A172 (cell line): ENCODE measurements around the gene ACSS2. TPM values are rescaled to one million over a fixed set of nuclear protein-coding genes. Genes with fewer than 3 reads are reported as not detected.

ENCODE experiments used
- DNase-seq: peaks from one replicate; pipeline ENCODE4 v3.0.0-alpha.2; 2015; ENCODE audit warnings: low spot score
- total RNA-seq: library from RNA; depleted of rRNA; stranded (reverse); fragments of >200 nt; shearing (Covaris generic); gene quantifications from 2 replicates; pipeline ENCODE4 v1.2.3, GENCODE V29; 2014; rRNA removed

ACSS2 gene, protein sequence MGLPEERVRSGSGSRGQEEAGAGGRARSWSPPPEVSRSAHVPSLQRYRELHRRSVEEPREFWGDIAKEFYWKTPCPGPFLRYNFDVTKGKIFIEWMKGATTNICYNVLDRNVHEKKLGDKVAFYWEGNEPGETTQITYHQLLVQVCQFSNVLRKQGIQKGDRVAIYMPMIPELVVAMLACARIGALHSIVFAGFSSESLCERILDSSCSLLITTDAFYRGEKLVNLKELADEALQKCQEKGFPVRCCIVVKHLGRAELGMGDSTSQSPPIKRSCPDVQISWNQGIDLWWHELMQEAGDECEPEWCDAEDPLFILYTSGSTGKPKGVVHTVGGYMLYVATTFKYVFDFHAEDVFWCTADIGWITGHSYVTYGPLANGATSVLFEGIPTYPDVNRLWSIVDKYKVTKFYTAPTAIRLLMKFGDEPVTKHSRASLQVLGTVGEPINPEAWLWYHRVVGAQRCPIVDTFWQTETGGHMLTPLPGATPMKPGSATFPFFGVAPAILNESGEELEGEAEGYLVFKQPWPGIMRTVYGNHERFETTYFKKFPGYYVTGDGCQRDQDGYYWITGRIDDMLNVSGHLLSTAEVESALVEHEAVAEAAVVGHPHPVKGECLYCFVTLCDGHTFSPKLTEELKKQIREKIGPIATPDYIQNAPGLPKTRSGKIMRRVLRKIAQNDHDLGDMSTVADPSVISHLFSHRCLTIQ
- 40.1 and 49.9 TPM in 2 replicates for total RNA-seq

DNA sequence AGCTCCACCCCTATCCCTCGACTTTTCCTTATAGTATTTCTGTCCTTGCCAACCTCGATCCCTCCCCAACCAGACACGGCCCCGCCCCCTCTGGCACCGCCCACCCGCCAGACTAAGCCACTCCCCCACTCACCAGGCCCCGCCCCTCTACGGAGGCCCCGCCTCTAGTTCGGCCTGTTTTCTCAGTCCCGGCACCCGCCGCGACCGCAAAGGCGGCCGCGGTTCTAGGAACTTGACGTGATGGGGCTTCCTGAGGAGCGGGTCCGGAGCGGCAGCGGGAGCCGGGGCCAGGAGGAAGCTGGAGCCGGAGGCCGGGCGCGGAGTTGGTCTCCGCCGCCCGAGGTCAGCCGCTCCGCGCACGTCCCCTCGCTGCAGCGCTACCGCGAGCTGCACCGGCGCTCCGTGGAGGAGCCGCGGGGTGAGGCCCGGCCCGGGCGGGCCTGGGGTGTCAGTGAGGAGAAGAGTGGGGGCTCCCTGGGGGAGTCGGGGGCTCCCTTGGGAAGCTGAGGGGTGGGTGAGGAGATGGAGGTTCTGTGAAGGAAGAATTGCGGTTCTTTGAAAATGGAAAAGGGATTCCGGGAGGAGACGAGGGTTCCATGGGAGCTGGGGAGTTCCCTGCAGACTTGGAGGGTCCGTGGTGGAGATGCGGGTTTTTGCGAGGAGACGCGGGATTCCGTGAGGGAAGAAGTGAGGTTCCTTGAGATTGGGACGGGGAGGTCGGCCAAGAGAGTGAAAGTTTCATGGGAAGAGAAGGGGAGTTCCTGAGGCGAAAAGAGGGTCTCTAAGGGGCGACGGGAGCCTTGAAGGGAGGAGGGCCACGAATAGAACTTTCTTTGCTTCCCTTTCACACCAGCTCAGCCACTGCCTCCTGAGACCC, at the start of gene ACSS2:
Gene ACSS2, plus strand, starts transcription at position 207 of the 877 bp plus-strand sequence. Its CDS starts 34 bp downstream, at position 241.
- DNase-seq: no peak

DNA sequence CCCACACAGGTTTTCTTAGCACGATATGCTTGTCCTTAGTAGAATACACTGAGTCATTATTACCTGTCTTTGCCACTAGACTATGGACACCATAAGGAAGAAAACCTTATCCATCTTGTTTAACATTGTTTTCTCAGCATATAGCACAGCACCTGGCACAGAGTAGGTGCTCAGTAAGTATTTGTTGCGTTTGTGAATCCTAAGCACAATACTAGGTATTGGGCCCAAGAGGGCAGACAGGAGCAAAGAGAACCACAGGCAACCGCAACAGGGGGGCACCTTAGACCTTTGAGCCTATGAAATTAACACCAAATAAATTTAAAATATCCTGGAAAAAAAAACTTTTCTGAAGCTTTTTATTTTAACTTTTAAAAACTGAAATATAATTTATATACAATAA, 47.2 kb upstream of the ACSS2 start:
- no peak for DNase-seq

DNA sequence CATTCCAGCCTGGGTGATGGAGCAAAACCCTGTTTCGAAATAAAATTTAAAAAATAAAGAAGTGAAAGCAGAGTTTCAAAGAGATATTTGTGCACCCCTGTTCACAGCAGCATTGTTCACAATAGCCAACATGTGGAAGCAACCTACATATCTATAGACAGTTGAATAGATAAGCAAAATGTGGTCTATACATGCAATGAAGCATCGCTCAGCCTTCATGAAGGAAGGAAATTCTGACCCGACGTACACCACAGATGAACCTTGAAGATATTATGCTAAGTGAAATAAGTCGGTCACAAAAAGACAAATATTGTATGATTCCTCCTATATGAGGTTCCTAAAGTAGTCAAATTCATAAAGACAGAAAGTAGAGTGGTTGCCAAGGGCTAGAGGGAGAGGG, 44.5 kb upstream of the ACSS2 start:
- no peak for DNase-seq

DNA sequence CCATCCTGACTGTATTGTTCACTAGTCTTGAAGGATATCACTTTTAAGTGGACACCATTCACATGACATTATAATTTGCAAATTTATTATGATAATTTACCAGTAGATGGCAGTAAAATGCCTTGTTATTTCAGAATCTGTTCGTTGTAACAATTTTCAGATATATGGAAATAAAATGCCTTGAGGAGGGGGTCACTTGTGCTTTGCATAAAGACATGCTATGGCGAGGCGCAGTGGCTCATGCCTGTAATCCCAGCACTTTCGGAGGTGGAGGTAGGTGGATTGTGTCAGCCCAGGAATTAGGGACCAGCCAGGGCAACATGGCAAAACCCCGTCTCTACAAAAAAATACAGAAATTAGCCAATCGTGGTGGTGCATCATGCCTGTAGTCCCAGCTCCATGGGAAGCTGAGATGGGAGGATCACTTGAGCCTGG, 41.9 kb upstream of the ACSS2 start:
- peak; percentile 29 for DNase-seq

DNA sequence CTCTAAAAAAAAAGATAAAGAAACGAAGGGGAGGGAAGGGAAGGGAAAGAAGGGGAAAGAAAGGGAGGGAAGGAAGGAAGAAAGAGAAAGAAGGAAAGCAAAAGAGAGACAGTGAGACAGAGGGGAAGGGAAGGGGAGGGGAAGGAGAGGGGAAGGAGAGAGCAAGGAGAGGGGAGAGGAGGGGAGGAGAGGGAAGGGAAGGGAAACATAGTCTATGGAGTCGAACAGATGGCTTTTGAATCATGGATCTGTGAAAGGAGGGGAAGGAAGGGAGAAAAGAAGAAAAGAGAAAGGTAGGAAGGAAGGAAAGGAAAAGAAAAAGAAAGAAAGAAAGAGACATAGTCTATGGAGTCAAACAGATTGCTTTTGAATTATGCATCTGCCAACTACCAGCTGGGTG, 34.3 kb upstream of the ACSS2 start:
- no peak for DNase-seq

DNA sequence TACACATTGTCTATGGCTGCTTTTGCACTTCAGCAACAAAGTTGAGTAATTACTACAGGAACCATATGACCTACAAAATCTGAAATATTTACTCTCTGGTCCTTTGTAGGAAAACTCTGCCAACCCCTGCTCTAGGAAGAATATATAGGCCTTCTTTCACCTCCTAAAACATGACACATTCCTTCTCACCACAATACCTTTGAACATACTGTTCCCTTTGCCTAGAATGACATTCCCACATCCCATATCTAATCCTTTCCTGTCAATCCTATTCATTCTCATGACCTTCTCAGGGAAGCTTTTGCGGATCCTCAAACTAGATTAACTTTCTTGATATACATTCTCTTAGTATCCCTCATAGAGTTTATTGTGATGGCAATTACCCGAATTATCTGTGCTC, 33.0 kb upstream of the ACSS2 start:
- no peak for DNase-seq

DNA sequence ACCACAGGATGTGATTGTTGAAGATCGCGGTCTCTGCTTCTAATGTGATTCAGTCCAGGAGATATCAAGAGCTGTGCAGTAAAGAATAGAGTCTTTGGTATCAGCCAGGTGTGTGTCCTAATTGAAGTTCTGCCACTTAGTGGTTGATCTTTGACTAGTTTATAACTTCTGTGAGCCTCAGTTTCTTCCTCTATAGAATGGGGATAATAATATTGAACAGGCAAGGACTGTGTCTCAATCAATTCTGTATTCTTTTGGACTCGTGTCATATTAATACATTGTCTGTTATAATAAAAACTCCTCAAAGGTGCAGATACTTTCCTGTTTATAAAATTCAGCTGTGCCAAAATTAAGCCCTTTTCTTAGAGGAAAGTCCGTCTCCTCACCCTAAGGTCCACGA, 27.8 kb upstream of the ACSS2 start:
- no peak for DNase-seq

DNA sequence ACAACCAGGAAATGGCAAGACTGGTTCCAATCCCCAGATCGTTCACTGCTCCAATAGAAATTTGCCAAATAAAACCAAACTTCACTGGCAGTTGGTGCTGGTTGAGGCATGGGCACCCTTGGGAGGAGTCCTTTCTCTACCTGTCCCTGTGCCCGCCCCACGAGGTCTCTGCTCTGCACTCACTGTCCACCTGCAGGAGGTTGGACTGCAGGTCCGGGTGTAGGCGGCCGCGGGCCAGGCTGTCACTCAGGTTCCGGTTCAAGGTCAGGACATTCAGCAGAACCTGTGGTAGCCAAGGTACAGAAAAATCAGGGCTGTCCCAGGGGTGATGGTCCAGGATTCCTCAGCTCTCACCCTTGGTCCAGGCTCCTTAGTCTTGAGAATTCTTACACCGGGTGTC, 26.6 kb upstream of the ACSS2 start:
- DNase-seq: no peak

DNA sequence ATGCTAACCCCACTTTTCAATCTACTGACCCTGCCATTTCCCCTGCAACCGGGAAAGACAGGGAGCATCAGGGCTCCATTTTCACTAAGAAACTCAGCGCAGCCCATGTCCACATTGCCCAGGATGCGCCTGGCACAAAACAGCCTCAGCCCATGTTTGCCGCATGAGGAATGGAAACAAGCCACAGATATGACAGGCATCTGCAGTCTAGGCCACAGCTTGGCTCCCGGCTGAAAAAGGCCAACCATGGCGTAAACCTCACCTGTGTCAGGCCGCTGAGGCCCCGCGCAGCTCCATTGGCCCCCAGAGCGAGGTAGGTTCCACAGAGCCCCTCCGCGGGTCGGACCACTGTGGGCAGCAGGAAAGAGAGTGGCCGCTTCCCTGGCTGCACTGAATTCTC, 25.4 kb upstream of the ACSS2 start:
- DNase-seq: no peak

DNA sequence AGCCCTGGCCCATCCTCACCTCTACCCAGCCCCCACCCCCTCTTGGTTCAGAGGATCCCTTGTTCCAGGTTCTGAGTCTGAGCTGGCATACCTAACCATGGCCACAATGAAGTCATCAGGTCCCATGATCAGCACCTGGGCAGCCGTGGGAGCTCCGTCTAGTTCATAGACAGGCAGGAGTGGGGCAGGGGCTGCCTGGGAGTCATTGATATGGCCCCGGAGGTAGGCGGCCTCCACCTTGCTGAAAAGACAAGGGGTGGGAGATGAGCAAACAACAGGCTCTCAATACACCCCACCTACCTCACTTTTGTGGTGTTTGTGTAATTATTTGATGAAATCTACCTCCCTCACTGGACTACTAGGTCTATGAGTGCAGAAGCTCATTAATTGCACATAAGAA, 24.1 kb upstream of the ACSS2 start:
- DNase-seq: no peak

DNA sequence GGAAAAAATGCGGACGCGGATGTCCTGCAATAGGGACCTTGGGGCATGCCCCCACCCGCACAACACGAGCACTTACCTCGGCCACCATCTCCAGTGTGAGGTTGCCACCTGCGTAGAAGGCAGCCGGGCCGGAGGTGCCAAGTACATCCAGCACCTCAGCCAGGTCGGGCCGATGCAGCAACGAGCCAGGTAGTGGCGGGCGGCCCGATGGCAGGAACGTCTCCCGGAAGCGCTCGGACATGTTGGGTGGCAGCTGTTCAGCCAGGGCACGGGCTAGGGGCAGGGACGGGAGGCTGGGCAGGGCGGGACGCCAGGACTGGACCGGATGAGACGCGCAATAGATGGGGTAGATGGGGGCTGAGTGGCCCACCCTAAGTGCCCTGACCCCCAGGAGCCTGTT, 17.0 kb upstream of the ACSS2 start:
- no peak for DNase-seq

DNA sequence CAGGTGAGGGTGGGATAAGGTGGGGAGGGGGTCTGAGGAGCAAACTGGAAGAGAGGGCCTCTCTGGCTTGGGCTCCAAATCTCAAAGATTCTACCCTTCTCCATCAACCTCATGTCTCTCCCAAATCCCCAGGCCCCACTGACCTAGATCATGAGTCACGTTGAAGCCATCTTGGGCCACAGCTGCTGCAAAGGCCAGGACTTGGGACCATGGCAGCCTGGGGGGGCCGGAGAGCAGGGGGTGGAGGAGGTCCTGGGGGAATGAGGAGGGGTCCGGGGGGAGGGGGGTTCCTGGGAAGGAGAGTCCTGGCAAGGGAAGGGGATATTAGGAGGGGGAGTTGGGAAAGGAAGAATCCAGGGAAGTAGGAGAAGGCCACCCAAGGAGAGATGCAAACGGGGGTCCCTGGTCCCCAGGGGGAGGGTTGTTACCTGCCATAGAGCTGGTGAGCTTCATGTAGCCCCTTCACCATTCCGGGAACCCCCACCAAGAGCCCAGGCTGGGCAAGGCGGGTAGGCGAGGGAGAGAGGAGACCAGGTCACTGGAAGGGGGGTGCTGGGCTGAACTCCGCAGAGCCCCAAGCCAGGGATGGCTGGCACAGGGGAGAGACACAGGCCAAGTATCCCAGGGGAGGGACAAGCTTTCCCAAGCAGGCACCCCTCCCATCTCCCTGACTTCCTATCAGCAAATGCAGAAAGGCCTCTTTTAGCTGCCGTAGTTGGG, 16.4 kb upstream of the ACSS2 start:
- no peak for DNase-seq

DNA sequence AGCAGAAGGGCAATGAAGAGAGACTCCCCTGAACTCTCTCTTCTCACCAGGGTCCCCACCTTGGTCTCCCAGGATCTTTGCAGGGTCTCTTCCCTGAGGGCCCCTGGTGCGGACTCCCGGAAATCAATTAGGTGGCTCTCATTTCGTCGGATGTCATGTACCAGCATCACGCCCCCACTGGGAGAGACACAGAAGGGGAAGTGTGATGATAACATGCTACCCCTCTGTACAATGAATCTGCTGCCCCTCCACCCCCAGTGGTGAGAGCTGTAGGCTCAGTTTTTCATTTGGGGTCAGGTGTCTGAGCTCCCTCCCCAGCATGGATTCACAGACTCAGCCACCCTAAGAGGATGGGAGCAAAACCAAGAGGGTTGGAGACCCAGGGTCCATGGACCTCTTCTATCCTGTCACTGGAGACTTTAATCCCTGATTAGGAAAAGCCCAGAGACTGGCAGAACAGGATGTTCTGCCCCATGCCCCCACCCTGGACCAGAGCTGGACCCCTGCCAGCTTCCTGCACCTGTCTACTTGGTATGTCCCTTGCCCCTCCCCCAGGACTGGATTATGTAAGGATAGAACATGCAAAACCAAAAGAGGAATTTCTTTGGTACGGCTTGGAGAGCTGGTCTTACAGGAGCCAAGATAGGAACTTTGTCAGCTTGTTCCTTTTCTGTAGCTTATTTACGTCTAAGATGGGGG, 14.9 kb upstream of the ACSS2 start:
- no peak for DNase-seq

DNA sequence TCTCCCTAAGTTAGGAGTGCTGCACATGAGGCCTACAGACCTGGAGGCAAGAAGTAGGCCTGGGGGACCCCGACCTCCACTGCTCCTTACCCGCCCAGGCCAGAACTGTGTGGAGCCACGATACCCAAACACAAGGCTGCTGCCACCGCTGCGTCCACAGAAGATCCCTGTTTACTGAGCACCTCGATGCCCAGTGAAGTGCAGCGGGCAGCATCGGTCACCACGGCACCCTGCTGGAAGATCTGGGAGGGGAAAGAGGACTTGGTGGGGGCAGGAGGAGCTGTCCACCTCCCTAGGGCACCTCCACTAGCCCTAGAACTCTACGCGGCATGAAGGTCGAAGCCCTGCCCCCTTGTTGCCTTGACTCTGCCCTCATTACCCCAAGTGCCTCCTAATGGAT, 13.7 kb upstream of the ACSS2 start:
- no peak for DNase-seq

DNA sequence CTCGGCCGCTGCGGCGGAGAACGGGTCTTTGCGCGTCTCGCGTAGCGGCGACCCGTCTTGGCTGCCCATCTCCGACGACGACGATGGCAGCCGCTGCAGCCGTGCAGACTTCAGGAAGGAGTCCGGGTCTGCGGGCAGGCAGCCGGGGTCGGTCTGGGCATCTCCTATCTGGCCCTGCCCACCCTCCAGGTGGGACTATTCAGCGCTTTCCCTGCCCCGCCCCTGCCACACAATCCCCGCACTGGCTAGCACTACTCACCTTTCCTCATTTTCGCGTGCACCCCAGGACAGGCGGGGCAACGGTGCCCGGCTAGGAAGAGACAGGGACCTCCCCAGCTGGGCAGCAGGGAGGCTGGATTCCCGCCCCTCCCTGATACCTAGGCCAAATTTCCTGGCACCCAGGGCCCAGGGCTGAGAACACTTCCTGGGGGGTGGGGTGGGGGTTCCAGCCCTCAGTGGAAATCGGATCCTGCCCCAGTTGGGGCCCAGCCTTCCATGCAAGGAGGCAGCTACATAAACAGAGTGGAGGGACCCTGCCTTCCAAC, 12.9 kb upstream of the ACSS2 start:
- DNase-seq: no peak

DNA sequence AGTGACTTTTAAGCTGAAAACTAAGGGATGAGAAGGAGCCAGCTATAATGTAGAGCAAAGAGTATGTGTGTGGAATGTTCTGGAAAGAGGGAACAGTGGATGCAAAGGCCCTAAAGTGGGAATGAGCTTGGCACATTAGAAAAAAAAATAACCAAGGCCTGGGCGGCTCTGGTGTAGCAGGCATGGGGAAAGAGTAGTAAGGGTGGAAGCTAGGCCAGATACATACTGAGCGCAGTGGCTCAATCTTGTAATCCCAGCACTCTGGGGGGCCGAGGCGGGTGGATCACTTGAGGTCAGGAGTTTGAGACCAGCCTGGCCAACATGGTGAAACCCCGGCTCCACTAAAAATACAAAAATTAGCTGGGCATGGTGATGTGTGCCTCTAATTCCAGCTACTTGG, 12.2 kb upstream of the ACSS2 start:
- DNase-seq: no peak

DNA sequence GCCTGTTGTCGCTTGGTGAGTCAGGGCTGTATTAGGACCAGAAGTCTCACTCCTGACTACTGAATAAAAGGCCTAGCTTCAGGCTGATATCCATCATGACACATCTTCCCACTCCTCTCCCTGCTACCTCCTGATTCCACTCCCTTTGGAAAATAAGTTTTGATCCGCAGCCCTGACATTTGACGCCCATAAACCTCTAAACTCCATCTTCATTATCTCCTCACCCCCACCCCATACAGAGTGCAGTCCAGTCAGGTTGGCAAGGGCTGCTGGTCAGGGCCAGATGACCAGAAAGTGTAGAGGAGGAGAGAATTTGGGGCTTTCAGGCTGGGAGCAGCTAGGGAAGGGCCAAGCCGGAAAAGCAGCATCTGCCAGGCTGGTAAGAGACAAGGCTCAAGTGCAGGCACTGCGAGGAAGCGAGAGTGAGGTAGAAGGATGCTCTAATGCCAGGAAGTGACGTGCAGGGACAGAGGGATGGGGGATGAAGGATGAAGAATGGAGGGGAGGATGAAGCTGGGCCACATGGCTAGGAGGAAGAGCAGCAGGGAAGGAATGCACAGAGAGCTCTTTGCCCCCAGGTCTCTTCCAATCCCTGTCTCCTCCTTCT, 5.0 kb upstream of the ACSS2 start:
- no peak for DNase-seq

DNA sequence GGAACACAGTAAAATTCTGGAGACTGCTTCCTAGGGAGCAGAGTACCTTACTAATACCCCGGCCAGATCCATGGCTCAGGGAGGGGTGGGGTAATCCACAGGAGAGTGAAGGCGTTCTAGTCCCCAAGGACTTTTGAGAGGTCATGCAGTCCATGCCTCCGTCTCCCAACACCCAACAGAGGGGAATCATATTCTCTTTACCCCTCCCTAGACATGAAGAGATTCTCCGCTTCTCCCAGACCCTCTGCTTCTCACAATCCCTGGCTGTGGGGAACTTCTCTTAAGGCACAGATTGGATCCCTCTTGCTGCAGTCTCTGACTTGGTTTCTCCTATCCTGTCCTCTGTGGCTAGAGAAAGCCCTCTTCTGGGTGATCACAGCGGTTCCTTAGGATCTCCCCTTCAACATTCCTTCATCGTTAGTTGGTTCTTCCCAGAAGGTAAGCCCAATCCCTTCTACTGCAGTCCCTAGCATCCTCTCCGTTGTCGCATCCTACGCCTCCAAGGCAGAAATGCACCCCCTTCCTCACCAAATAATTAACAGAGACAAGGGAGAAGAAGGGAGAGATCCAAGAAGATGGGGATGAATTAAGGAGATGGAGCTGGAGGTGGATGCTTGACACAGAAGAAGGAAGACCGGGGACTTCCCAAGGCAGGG, 4.3 kb upstream of the ACSS2 start:
- DNase-seq: no peak

DNA sequence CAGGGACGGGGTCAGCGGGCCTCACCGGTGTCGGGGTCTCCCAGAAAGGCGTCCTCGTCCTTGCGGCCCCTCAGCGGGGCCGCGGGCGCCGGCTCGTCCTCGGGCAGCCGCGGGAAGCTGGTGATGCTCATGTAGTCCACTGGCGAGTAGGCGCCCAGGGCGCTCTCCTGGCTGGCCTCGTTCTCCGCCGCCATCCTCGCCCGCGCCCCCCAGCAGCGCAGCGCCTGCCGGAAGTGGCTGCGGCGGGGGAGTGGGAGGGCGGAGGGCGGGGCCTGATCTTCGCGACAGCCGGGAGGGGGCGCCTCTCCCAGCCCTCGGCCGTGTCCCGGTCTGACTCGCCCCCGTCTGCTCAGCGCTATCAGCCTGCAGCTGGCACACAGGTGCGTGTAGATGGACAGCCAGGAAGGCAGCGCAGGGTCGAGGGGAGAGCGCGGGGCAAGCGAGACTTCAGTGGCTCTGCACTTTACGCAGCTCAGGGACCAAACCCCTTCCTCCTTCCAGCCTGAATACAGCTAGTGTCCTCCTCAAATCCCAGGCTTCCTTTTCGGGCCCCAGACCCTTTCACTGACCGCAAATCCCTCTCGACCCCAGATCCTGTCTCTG, 3.7 kb upstream of the ACSS2 start, which contains the start of gene GGT7:
Gene GGT7, minus strand, starts transcription at position 235 of the 603 bp plus-strand sequence. Its CDS starts 41 bp downstream, at position 194.
- DNase-seq: peak; percentile 59
